Measurements from ENCODE around the gene KIF26B.

The KIF26B gene

GRCh38 chr1:245441689-245442088 lies 286.9 kb downstream of the KIF26B start:
- H3K4me3 ChIP-seq (ENCODE audit: low read depth, low read length), result no peak overlapping the region
- no peak for TF ChIP-seq CTCF (IDR thresholded peaks at IDR 0.05; ENCODE audit: low read depth, low read length, missing control alignments)
- DNase-seq (ENCODE audit: low read depth), result no peak
- in situ Hi-C loops (cut with HindIII; ENCODE audit: low sequenced_read_pairs), result loop anchor here (5.0 kb wide), 1 partner anchor 51 kb away; no protein-coding TSS in a partner anchor

GRCh38 chr1:245444147-245444828 lies 289.5 kb downstream of the KIF26B start:
- in situ Hi-C loops (cut with HindIII; ENCODE audit: low sequenced_read_pairs), result loop anchor here (5.0 kb wide), 1 partner anchor 48 kb away; no protein-coding TSS in a partner anchor
- TF ChIP-seq CTCF (IDR thresholded peaks at IDR 0.05; ENCODE audit: low read depth, low read length, missing control alignments), result no peak
- no peak for DNase-seq (ENCODE audit: low read depth)
- H3K4me3 ChIP-seq (ENCODE audit: low read depth, low read length), result no peak overlapping the region

- no peak for DNase-seq (ENCODE audit: low read depth)
- in situ Hi-C loops (cut with HindIII; ENCODE audit: low sequenced_read_pairs), result loop anchor here (5.0 kb wide), 1 partner anchor 47 kb away; no protein-coding TSS in a partner anchor
- TF ChIP-seq CTCF (IDR thresholded peaks at IDR 0.05; ENCODE audit: low read depth, low read length, missing control alignments), result no peak
- no peak overlapping the region for H3K4me3 ChIP-seq (ENCODE audit: low read depth, low read length)
Observed at GRCh38 chr1:245444945-245445344, 290.2 kb downstream of the KIF26B start.

DNA sequence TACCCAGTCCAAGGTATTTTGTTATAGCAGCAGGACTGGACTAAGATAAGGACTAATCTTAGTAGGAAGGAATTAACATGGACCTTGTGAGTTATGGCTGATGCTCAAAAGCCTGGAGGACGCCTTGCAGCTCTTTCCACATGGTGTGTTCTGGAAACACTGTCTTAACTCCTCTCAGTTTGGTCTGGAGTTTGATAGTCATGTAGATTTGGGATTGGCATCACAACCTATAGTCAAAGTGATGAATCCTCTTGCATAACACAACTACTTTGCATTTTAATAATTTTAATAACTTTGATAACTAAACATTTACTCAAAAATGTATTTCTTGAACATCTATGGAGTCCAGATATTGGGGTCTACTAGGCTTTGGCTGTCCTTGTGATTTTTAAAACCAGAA lies 293.7 kb downstream of the KIF26B start:
- no peak overlapping the region for H3K4me3 ChIP-seq (ENCODE audit: low read depth, low read length)
- in situ Hi-C loops (cut with HindIII; ENCODE audit: low sequenced_read_pairs), result no loop called here
- DNase-seq (ENCODE audit: low read depth), result no peak
- no peak for TF ChIP-seq CTCF (IDR thresholded peaks at IDR 0.05; ENCODE audit: low read depth, low read length, missing control alignments)

GRCh38 chr1:245448975-245449431 lies 294.2 kb downstream of the KIF26B start:
- no peak for DNase-seq (ENCODE audit: low read depth)
- H3K4me3 ChIP-seq (ENCODE audit: low read depth, low read length), result no peak overlapping the region
- no peak for TF ChIP-seq CTCF (IDR thresholded peaks at IDR 0.05; ENCODE audit: low read depth, low read length, missing control alignments)
- in situ Hi-C loops (cut with HindIII; ENCODE audit: low sequenced_read_pairs), result no loop called here

- in situ Hi-C loops (cut with HindIII; ENCODE audit: low sequenced_read_pairs), result no loop called here
- TF ChIP-seq CTCF (IDR thresholded peaks at IDR 0.05; ENCODE audit: low read depth, low read length, missing control alignments), result no peak
- no peak overlapping the region for H3K4me3 ChIP-seq (ENCODE audit: low read depth, low read length)
- no peak for DNase-seq (ENCODE audit: low read depth)
Observed at GRCh38 chr1:245453541-245453940, 298.8 kb downstream of the KIF26B start.

Measured in astrocyte of the cerebellum (primary cell).